NCI-H2107 treated with DMSO at 0.1 percent for 48 hours (cell line): ENCODE results near the gene CCL11.

Experiments
- DNase-seq: peaks from one replicate; lab custom pipeline; 2025; ENCODE audit not compliant: unreplicated experiment; lab: John Stamatoyannopoulos, UW

CCL11 gene

DNA sequence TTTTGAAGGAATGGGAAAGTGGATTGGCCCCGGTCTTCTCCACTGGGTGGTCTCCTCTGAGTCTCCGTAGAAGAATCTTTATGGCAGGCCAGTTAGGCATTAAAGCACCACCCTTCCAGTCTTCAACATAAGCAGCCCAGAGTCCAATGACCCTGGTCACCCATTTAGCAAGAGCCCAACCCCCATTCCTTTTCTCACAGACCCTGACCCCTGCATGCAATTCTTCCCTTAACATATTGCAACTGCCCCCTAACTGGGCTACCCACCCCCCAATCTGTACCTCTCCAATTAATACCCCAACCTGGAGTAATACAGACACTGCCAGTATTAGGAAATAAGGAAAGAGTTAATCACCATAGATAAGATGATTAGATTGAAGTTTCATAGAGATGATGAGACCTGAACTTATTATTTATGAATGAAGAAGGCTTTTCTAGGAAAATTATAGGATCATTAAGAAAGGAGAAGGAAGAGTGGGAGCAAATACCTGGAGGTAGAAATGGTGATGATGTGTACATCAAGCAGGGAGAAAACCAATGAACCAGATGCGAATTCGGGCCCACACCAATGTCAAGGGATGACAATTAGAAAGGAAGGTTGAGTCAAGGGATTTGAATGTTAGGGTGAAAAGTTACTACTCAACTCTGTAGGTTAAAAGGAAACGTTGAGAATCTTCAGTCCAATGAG is 28.1 kb upstream of the CCL11 start:
- no peak for DNase-seq

DNA sequence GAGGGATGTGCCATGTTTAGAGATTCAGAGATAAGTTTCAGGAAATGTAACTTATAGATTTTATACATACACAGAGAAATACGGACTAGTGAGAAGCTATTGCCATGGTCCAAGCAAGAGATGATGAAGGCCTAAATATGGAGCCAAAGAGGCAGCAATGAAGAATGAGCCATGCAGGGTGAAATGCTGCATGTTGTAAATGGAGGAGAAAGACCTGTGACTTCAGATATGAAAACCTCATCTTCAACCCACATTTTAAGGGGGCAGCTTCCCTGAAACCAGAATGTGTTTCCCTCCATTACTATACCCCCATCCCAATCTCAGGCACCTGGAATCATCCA is 27.6 kb upstream of the CCL11 start:
- DNase-seq: no peak

DNA sequence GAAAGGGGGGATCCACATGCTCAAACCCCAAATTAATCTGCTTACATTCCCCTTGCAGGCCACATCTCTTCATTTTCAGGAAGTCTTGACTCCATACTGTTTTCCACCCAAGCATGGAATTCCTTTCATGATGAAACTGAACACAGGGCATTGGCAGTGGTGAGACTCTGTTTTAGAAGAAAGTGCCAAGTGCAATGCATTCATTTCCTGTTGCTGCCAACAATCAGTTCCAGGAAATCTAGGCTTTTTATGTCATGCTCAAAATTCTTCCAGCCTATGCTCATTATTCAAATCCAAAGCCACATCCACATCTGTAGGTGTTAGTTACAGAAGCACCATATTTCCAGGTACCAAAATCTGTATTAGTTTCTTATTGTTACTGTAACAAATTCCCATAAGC is 26.4 kb upstream of the CCL11 start:
- DNase-seq: no peak

DNA sequence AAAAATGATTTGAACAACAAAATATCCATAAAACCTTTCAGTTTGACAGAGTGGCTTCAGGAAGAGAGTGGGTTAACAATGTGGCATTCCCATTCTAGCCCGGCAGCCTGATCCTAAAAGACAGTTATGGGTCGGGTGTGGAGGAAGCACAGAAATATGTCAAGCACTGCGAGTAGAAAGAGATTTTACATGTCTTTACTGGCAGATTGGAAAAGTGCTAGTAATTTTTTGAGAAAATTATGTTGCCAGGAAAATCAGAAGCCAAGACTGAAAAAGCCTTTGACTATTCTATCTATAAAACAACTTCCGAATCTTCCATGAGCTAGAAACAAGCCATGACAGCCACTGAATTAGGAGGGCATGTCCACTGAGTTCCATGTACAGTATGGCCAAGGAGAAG is 24.7 kb upstream of the CCL11 start:
- no peak for DNase-seq

DNA sequence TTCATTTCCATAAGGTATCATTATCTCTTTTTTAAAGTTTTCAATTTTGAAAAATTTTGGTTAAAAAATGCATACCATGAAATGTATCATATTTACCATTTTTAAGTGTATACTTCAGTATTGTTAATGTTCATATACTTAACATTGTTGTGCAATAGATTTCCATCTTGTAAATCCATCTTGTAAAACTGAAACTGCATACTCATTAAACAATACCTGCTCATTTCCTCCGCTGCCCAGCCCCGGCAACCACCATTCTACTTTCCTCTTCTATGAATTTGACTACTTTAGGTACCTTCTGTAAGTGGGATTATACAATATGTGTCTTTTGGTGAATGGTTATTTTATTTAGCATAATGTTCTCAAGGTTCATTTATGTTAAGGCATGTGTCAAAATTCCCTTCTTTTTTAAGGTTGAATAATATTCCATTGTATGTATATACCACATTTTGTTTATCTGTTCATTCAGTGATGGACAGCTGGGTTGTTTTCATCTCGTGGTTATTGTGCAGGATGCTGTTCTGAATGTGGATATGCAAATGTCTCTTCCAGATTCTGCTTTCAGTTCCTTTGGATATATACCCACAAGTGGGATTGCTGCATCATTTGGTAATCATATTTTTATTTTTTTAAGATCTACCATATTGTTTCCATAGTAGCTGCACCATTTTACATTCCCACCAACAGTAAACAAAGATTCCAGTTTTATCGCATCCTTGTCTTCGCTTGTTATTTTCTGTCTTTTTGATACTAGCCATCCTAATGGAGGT is 23.8 kb upstream of the CCL11 start:
- no peak for DNase-seq

DNA sequence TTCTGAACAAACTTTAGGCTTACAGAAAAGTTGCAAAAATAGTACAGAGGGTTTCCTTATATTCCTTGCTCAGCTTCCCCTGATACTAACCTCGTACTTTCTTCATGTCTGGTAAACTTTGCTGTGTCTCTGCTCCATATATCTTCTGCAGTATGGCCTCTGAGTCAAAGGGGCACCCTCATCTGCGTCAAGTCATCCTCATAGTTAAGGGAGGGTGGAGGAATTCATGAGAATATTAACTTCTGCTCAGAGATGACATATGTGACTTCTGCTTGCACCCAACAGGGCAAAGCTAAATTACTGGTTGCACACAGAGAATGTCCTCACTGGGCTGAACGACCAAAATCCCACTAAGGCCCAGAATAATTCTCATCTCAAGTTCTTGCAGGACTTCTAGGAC is 19.8 kb upstream of the CCL11 start:
- no peak for DNase-seq

DNA sequence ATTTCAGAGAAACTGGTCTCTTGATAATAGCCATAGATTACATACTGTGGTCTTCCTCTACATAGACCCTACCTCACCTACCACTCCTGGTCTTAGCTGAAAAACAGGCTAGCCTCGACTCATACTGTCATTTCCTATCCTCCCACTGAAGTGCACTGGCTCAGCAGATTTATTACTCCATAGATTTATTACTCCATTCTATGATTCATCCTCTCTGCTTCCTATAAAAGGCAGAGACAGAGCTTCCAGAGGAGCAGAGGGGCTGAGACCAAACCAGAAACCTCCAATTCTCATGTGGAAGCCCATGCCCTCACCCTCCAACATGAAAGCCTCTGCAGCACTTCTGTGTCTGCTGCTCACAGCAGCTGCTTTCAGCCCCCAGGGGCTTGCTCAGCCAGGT is 15.6 kb upstream of the CCL11 start, which contains the start of gene CCL7:
Gene CCL7 (plus strand): TSS at position 253 of the 400 bp plus-strand sequence. CDS start 70 bp downstream, at position 323.
- no peak for DNase-seq

DNA sequence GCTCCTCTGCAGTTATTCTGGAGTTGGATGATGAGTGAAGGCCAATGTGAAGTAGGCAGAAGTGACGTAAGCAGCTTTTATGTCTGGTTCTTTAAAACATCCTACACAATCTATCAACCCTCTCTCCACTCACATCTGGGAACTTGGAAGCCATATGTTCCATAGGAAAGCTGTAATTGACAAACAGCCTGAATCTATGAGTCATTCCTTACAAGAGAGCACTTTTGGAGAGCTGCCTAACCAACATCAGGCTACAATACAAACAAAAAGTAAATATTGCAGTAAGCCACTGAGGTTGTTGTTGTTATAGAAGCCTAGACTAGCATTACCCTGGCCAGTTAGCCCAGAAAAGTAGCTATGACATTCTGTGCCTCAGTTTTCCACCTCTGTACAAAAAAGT is 9.7 kb upstream of the CCL11 start:
- peak; percentile 19 for DNase-seq

DNA sequence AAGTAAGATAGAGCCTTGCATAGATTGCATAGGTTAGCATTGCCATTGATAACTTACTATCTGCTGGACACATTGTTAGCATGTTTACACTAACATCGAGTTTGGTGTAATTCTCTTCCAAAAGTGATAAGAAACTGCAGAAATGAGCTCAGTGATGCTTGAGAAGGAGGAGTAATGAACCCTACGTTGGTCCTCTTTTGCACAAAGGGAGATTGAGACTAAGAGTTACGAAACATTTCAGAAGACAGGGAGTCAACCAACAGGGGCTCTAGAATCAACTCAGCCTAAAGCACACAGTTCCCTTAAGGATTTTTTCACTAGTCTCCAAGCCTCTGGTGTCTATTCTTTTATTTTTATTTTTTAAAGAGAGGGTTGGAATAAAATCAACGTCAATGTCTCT is 8.7 kb upstream of the CCL11 start:
- no peak for DNase-seq

DNA sequence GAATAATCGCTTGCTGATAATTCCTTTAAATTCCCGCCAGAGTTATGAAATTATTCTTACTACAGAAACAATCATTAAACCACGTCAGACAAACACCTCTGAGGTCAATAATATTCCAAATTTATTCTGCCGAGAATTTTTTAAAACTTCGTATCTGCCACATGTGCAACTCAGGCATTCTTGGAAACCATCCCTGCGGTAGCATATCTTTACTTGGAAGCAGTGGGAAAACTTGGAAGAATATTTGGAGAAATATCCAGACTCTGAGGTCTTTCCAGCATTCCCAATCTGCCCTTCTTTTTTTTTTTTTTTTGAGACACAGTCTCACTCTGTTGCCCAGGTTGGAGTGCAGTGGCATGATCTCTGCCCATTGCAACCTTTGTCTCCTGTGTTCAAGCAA is 2.0 kb upstream of the CCL11 start:
- DNase-seq: no peak

DNA sequence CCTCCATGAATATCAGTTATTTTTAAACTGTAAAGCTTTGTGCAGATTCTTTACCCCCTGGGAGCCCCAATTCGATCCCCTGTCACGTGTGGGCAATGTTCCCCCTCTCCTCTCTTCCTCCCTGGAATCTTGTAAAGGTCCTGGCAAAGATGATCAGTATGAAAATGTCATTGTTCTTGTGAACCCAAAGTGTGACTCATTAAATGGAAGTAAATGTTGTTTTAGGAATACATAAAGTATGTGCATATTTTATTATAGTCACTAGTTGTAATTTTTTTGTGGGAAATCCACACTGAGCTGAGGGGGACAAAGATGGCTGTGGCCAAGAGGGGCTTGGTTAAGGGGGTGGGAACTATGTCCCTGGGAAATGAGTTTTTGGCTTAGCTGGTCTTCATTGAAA is 2.3 kb downstream of the CCL11 start:
- DNase-seq: no peak

DNA sequence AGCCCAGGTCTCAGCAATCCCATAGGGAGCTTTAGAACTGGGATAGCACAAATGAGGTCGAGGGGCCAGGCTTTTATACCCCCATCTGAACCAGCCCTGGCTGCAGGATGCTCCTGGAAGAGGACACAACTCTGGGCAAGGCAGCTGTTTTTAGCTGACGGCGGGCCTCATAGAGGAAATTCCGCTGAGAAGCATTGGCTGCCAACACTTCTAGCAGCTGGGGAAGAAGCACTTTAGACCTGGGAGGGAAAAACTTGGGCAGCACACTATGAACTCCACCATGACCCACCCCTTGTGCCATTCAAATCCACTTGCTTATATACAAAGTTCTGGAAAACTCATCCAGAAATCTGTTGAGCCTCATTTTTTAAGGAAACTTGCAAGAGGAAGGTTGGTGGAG is 5.0 kb downstream of the CCL11 start:
- no peak for DNase-seq

DNA sequence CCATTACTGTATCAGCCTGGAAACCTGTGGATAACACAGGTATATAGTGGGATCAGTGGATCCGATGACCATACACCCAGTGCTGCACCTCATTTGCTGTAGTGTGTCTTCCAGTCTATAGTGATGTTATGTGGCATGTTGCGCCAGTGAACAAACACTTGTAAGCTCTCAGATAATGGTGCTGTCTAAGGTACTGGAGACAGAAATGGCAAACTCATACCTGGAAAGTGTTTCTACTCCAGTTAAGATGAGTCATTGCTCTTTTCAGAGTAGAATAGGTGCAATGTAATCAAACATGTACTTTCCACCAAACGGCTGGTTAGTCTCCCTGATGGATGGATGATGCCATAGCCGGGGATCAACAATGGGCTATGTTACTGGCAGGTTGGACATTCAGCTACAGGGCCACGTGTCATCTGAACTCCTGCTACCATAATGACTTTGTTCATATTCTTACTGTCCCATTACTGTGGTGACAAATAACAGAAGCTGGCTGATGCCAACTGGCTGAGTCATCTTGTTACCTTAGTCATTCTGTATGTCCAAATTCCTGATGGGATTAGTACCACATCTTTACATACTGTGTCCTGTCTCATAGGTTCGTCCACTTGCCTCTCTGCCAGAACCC is 6.3 kb downstream of the CCL11 start:
- no peak for DNase-seq

DNA sequence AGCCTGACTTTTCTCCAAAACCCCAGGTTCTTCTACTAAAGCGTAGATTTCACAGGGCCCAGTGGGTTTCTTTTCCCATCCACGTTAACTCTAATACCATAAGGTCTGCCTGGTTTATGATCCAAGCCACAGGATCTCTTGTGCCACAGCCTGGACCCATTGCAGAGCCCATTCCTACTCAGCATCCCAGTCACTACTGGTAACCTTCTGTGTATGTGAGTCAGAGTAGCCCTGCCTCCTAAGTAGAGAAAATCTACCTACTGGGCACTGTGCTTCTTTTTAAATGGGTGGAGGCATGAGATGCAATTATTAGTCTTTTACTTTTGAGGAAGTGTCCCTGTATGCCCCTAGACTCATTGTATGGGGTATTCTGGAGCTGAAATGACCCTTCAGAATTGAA is 13.5 kb downstream of the CCL11 start:
- DNase-seq: no peak

DNA sequence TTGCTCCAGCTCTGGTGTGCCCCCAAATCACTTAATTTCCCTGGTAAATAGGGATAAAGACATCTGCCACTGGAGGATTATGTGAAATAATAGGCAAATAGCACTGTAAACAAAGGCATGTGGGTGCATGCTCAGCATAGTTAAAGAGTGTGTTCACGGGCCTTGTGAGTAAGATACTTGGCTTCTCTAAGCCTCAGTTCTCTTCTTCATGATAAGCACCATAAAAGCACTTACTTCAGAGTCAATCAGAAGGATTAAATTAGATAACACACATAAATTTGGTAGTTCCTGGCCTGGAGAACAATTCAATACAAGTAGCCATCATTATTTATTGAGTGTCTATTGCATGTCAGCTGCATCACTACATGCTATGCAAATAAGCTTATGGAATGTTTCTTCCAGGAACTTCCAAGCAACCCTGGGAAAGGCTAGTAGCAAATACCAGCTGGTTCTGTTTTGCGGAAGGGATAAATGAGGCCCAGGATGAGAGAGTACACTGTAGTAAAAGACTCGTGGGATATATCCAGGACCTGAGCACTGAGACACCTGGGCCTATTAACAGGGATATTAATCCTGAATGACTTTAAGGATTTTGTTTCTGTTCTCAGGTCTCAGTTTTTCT is 14.5 kb downstream of the CCL11 start:
- DNase-seq: no peak

DNA sequence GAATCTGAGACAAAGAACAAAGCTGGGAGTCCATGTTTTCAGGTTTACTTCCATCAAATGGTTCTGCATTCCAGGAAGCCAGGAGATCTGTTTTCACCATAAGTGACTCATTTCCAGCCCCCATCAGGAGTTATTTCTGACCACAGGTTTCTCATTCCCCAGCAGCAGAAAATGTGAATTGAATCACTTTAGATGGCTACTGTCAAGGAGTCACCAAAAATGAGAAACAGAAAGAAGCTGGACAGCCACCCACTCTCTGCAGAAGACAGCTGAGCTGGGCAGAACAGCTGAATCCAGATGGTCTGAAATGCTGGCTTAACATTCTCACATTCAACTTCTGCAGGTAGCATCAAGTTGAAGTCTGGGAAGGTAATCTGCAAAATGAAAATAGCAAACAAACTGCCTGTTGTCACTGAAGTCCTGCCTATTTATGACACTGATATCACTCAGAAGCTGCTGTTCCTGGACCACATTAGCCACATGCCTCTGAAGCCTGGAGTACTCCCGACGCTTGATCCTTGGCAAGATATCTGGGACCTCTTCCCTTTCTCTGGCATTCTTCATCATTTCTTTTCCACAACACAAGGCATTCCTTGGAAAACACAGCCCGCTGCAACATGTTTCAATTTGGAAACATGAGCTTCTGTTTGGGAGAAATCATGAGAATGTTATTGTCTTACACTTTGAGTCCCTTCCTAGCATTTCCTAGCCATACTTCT is 15.3 kb downstream of the CCL11 start:
- no peak for DNase-seq

DNA sequence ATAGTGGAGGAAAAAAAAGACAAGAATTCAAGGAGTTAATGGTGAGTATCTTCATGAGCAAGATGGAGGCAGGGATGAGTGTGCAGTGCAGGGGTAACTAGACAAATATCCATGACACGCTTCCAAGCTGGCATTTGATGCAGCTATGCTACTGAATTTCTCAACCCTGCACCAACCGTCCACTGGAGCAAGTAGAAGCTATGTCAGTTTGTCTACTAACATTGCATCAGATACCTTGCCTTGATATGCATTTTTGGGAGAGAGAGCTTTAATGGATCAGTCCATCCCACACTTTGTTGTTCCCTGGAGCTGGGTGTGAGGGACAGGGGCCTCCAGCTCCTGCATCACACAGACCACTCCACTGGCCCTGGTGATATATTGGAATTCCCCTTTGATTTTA is 16.4 kb downstream of the CCL11 start:
- no peak for DNase-seq

DNA sequence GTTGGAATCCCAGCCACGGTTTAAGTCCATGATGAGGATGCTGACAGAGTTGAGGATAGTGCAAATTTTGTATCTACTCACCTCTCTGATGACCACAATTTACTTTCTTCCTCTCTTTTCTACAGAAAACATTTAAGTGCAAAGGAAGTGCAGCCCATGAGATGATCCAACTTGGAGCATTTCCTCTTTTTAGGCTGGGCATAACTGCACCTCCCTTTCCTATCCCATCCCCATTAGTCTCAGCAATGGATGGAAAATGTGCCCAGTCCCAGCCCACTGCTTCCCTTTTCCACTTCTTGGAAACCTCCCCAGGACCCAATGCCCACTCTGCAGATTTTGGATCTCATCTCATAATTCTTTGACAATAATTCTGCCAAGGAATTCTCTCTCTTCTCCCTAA is 17.1 kb downstream of the CCL11 start:
- no peak for DNase-seq

DNA sequence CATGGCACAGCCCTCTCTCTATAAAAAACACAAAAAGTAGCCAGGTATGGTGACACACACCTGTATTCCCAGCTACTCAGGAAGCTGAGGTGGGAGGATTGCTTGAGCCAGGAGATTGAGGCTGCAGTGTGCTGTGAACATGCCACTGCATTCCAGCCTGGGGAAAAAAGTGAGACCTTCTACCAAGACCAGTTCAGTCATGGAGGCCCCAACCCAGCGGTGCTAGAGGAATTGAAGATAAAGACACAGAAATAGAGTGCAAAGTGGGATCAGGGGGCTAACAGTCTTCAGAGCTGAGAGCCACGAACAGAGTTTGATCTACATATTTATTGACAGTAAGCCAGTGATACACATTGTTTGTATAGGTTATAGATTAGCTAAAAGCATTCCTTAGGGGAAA is 18.1 kb downstream of the CCL11 start:
- no peak for DNase-seq

DNA sequence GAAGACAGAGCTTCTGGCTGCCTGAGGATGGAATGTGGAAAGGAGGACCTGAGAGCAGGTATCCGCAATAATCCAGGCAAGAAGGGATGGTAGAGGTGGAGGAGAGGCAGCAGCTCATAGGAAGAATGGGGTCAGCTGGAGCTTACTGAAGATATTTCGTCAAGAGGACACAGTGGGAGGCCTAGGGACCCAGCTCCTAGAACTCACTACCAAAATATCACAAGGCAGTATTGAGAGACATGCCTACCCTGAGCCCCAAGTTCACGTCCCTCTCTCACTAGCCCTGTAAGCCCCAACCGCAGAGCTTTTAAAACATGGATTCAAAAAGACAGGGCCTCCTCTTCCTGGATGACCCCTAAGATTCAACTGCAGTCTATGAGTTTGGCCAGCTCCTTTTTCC is 19.5 kb downstream of the CCL11 start:
- no peak for DNase-seq

DNA sequence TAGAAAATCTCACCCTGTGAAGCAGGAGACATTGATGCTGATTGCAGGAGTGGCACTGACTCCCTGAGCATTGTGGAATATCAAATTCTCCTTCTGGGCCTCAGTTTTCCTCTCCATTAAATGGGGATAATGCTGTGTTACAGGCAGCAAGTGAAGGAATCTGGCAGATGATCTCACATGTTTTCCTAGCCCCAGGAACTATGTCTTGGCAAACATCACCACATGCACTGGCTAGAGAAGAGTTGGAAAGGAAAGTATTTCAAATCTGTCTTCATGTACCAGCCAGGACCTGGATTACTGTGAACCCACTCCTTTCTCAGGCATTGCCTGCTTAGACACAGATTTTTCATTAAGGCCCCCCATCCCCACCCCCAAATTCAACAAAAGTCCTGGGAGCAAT is 20.1 kb downstream of the CCL11 start:
- no peak for DNase-seq
